Neuronal stem cell (in vitro differentiated cells): ENCODE measurements around the gene SLIT3.

Source experiments
- DNase-seq: peaks from one replicate; pipeline ENCODE4 v3.0.0-alpha.2; 2013; ENCODE audit warnings: low spot score
- H2AFZ ChIP-seq: one replicate; pipeline ENCODE4 v1.6.1; 2013; ENCODE audit warnings: mild to moderate bottlenecking, low read length, inconsistent platforms
- H2AK5ac ChIP-seq: 2 replicates; pipeline ENCODE4 v1.6.1; 2013; ENCODE audit warnings: low read depth, mild to moderate bottlenecking, inconsistent platforms, low read length, moderate library complexity, mixed read lengths
- H2BK120ac ChIP-seq: 2 replicates; pipeline ENCODE4 v1.6.1; 2013; ENCODE audit warnings: low read depth, mild to moderate bottlenecking, inconsistent platforms, low read length, moderate library complexity, mixed read lengths
- H2BK12ac ChIP-seq: one replicate; pipeline ENCODE4 v1.6.1; 2013; ENCODE audit warnings: low read length, inconsistent platforms
- H2BK15ac ChIP-seq: 2 replicates; pipeline ENCODE4 v1.6.1; 2013; ENCODE audit warnings: mild to moderate bottlenecking, low read length, inconsistent platforms, mixed read lengths
- H2BK5ac ChIP-seq: one replicate; pipeline ENCODE4 v1.6.1; 2013; ENCODE audit warnings: inconsistent platforms, mild to moderate bottlenecking, low read length, moderate library complexity
- H3K14ac ChIP-seq: one replicate; pipeline ENCODE4 v1.6.1; 2013; ENCODE audit warnings: low read length, inconsistent platforms
- H3K18ac ChIP-seq: 2 replicates; pipeline ENCODE4 v1.6.1; 2013; ENCODE audit warnings: low read length, inconsistent platforms
- H3K23ac ChIP-seq: 2 replicates; pipeline ENCODE4 v1.6.1; 2013; ENCODE audit warnings: low read depth, mild to moderate bottlenecking, mixed read lengths, low read length, inconsistent platforms; ENCODE audit not compliant: poor library complexity
- H3K27ac ChIP-seq: replicated peaks from 3 replicates; pipeline ENCODE4 v1.5.1; 2013; ENCODE audit warnings: low read length, inconsistent platforms
- H3K27me3 ChIP-seq, 3 experiments: 2 replicates each; pipeline ENCODE4 v1.6.1; 2013; ENCODE audit warnings: low read length in 3 of 3, mild to moderate bottlenecking in 2 of 3, inconsistent platforms in 1 of 3, low read depth in 1 of 3, mixed read lengths in 1 of 3, moderate library complexity in 1 of 3; ENCODE audit not compliant: control insufficient read depth in 3 of 3, insufficient read depth in 3 of 3
- H3K36me3 ChIP-seq, 2 donors: replicated peaks in 1 of 2; 2 replicates each; pipeline ENCODE4 v1.6.1; 2013; ENCODE audit warnings: low read length in 2 of 2; ENCODE audit not compliant: control insufficient read depth in 2 of 2, insufficient read depth in 2 of 2
- H3K4ac ChIP-seq: 2 replicates; pipeline ENCODE4 v1.6.1; 2013; ENCODE audit warnings: inconsistent platforms, mild to moderate bottlenecking, low read length, moderate library complexity
- H3K4me1 ChIP-seq, 2 donors: 1 replicate in 1 of 2; 2 replicates in 1 of 2; pipeline ENCODE4 v1.6.1; 2013; ENCODE audit warnings: low read length in 2 of 2, low read depth in 1 of 2; ENCODE audit not compliant: control insufficient read depth in 2 of 2, insufficient read depth in 1 of 2
- H3K4me2 ChIP-seq: one replicate; pipeline ENCODE4 v1.6.1; 2013; ENCODE audit warnings: mild to moderate bottlenecking, low read length, inconsistent platforms; ENCODE audit not compliant: insufficient read depth, poor library complexity, severe bottlenecking
- H3K4me3 ChIP-seq, 2 donors: 2 replicates each; pipeline ENCODE4 v1.5.1; 2013; ENCODE audit warnings: low read length in 2 of 2, mild to moderate bottlenecking in 2 of 2, inconsistent platforms in 1 of 2, moderate library complexity in 1 of 2
- H3K79me1 ChIP-seq: one replicate; pipeline ENCODE4 v1.6.1; 2013; ENCODE audit warnings: low read depth, mild to moderate bottlenecking, inconsistent platforms, low read length, moderate library complexity
- H3K9ac ChIP-seq: one replicate; pipeline ENCODE4 v1.6.1; 2013; ENCODE audit warnings: mild to moderate bottlenecking, low read depth, low read length, inconsistent platforms; ENCODE audit not compliant: poor library complexity
- H3K9me3 ChIP-seq, 2 donors: replicated peaks in 1 of 2; 2 replicates each; pipeline versions ENCODE3 to v1.6.1; 2013; ENCODE audit warnings: low read length in 2 of 2, mild to moderate bottlenecking in 2 of 2, inconsistent platforms in 1 of 2, low read depth in 1 of 2, mixed read lengths in 1 of 2, moderate library complexity in 1 of 2; ENCODE audit not compliant: control insufficient read depth in 2 of 2, insufficient read depth in 1 of 2
- H4K8ac ChIP-seq: one replicate; pipeline ENCODE4 v1.6.1; 2013; ENCODE audit warnings: low read depth, mild to moderate bottlenecking, inconsistent platforms, low read length, moderate library complexity
- H4K91ac ChIP-seq: one replicate; pipeline ENCODE4 v1.6.1; 2013; ENCODE audit warnings: low read length, low read depth, mild to moderate bottlenecking, inconsistent platforms; ENCODE audit not compliant: poor library complexity
- WGBS, 2 donors: extraction: QIAGEN DNeasy Blood & Tissue Kit; methylation state at CpG; one replicate each; pipeline ENCODE4 v1.1.7; 2013; ENCODE audit warnings: missing lambda C conversion rate in 2 of 2, mixed read lengths in 1 of 2; ENCODE audit not compliant: insufficient read length in 2 of 2, insufficient replicate concordance in 1 of 2; ENCODE audit errors: extremely low coverage in 2 of 2; 5-methylcytosine and 5-hydroxymethylcytosine counted together

The SLIT3 gene

GRCh38 chr5:169003721-169004541 is 297.0 kb downstream of the SLIT3 start:
- WGBS, 2 donors = no CpG with 5 or more reads among the region's 11 CpGs
- no peak for DNase-seq
- H3K27ac ChIP-seq = no peak overlapping the region

GRCh38 chr5:169002953-169003555 is 297.9 kb downstream of the SLIT3 start:
- no CpG with 5 or more reads among the region's 6 CpGs for WGBS, 2 donors
- Histone ChIP-seq H3K27ac (no peak overlapping the region), H2BK120ac (no peak overlapping the region), H4K8ac (no peak overlapping the region), H3K4me1 (peaks cover 0 to 4% of the 10 kb centered on the region in 2 donors), H3K23ac (no peak overlapping the region), H3K36me3 (no peaks in the 10 kb centered on the region), H3K79me1 (no peaks in the 10 kb centered on the region), H2BK12ac (no peak overlapping the region), H3K4ac (no peak overlapping the region), H2AFZ (no peak overlapping the region), H3K4me2 (no peak overlapping the region), H3K14ac (no peak overlapping the region), H2BK5ac (no peak overlapping the region), H3K18ac (no peak overlapping the region), H4K91ac (no peak overlapping the region), H3K9ac (no peak overlapping the region), H3K9me3 (no peaks in the 10 kb centered on the region), H2BK15ac (no peak overlapping the region), H3K4me3 (no peak overlapping the region), H3K27me3 (peaks cover 0 to 25% (median 0%) of the 10 kb centered on the region in 3 experiments), H2AK5ac (no peak overlapping the region)
- DNase-seq = no peak

More at GRCh38 chr5:169003721-169004541, 297.0 kb downstream of the SLIT3 start:
- H2BK15ac ChIP-seq = no peak overlapping the region
- H3K27me3 ChIP-seq = peaks cover 0 to 33% (median 0%) of the 10 kb centered on the region in 3 experiments
- H3K4me2 ChIP-seq = no peak overlapping the region
- no peaks in the 10 kb centered on the region for H3K79me1 ChIP-seq
- H3K4ac ChIP-seq = no peak overlapping the region
- H2AK5ac ChIP-seq = no peak overlapping the region
- H2AFZ ChIP-seq = no peak overlapping the region
- no peak overlapping the region for H4K8ac ChIP-seq
- no peaks in the 10 kb centered on the region for H3K9me3 ChIP-seq
- no peak overlapping the region for H2BK12ac ChIP-seq
- H2BK120ac ChIP-seq = no peak overlapping the region
- no peaks in the 10 kb centered on the region for H3K36me3 ChIP-seq
- no peak overlapping the region for H2BK5ac ChIP-seq
- H3K4me1 ChIP-seq = peaks cover 0 to 4% of the 10 kb centered on the region in 2 donors
- H4K91ac ChIP-seq = no peak overlapping the region
- H3K4me3 ChIP-seq = no peak overlapping the region
- H3K23ac ChIP-seq = no peak overlapping the region
- H3K14ac ChIP-seq = no peak overlapping the region
- H3K9ac ChIP-seq = no peak overlapping the region
- H3K18ac ChIP-seq = no peak overlapping the region

DNA sequence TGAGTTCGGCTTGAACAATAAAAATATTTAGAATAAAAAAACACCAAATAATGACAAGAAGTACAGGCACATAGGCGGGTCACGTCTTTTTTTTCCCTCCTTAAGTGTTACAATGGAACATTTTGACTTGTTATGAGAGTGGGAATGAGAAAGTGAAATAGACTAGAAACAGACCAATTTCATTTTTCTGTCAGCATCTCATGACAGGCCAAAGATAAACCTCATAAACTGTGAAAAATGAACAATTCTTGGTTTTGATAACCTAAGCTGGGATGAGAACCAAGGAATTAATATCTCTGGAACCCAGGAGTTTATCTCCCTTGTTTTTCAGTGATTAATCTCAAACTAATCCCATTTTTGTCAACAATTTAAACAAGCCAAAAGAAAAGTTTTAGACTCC is 299.5 kb downstream of the SLIT3 start:
- Histone ChIP-seq H2BK120ac (no peak overlapping the region), H3K23ac (no peak overlapping the region)

GRCh38 chr5:168995024-168995423 is 305.9 kb downstream of the SLIT3 start:
- no peak overlapping the region for H4K91ac ChIP-seq
- no peak overlapping the region for H2AFZ ChIP-seq
- H3K23ac ChIP-seq = no peak overlapping the region
- no peak overlapping the region for H3K18ac ChIP-seq
- no peak overlapping the region for H3K9ac ChIP-seq
- no peak overlapping the region for H4K8ac ChIP-seq
- whole genome bisulfite sequencing, 2 donors = no CpG with 5 or more reads among the region's 3 CpGs
- H3K27me3 ChIP-seq = peaks cover 0 to 13% (median 0%) of the 10 kb centered on the region in 3 experiments
- no peaks in the 10 kb centered on the region for H3K9me3 ChIP-seq
- no peaks in the 10 kb centered on the region for H3K79me1 ChIP-seq
- H2BK5ac ChIP-seq = no peak overlapping the region
- no peak overlapping the region for H2BK15ac ChIP-seq
- H3K4me2 ChIP-seq = no peak overlapping the region
- no peak overlapping the region for H2AK5ac ChIP-seq
- no peak overlapping the region for H3K4me3 ChIP-seq
- H3K27ac ChIP-seq = no peak overlapping the region
- no peak for DNase-seq
- H3K14ac ChIP-seq = no peak overlapping the region
- peaks cover 0 to 8% of the 10 kb centered on the region in 2 donors for H3K4me1 ChIP-seq
- no peak overlapping the region for H2BK120ac ChIP-seq
- no peak overlapping the region for H2BK12ac ChIP-seq
- H3K4ac ChIP-seq = no peak overlapping the region
- H3K36me3 ChIP-seq = no peaks in the 10 kb centered on the region

More for the DNA sequence above, 299.5 kb downstream of the SLIT3 start:
- H2BK15ac ChIP-seq = no peak overlapping the region
- no peak for DNase-seq
- H3K4ac ChIP-seq = no peak overlapping the region
- H3K4me3 ChIP-seq = no peak overlapping the region
- peaks cover 0 to 23% (median 0%) of the 10 kb centered on the region in 3 experiments for H3K27me3 ChIP-seq
- no peak overlapping the region for H3K27ac ChIP-seq
- no peak overlapping the region for H2AK5ac ChIP-seq
- H3K18ac ChIP-seq = no peak overlapping the region
- no peaks in the 10 kb centered on the region for H3K9me3 ChIP-seq
- no peak overlapping the region for H4K91ac ChIP-seq
- H2BK5ac ChIP-seq = no peak overlapping the region
- no CpG with 5 or more reads among the region's 3 CpGs for WGBS, 2 donors
- no peak overlapping the region for H4K8ac ChIP-seq
- no peaks in the 10 kb centered on the region for H3K79me1 ChIP-seq
- H3K4me2 ChIP-seq = no peak overlapping the region
- no peak overlapping the region for H3K14ac ChIP-seq
- no peak overlapping the region for H2AFZ ChIP-seq
- peaks cover 0 to 2% of the 10 kb centered on the region in 2 donors for H3K4me1 ChIP-seq
- no peaks in the 10 kb centered on the region for H3K36me3 ChIP-seq
- H3K9ac ChIP-seq = no peak overlapping the region
- no peak overlapping the region for H2BK12ac ChIP-seq
